Natural killer cell (primary cell): ENCODE measurements around the gene ZNF766. TPM values are rescaled to one million over a fixed set of nuclear protein-coding genes. Genes with fewer than 3 reads are reported as not detected.

Experiments used
- ATAC-seq, 3 donors: fragments of 150-1000 bp in 2 of 3; fragments of 200-7000 bp in 1 of 3; cut with Tn5 transposase; 1 replicate in 1 of 3; 2 replicates in 2 of 3; pipeline ENCODE4 v1.10.0; 2021; ENCODE audit warnings: mild to moderate bottlenecking in 2 of 3, moderate library complexity in 2 of 3
- DNase-seq, 2 donors: peaks; one replicate each; pipeline versions ENCODE4 v3.0.0 to v3.0.0-alpha.2; 2013 to 2021; ENCODE audit warnings: mixed read lengths in 1 of 2
- H3K27ac ChIP-seq: one replicate; pipeline ENCODE4 v1.5.1; 2013; ENCODE audit warnings: mild to moderate bottlenecking, low read length
- H3K27me3 ChIP-seq: one replicate; pipeline ENCODE4 v1.6.1; 2013; ENCODE audit warnings: low read length; ENCODE audit not compliant: control insufficient read depth, insufficient read depth
- H3K36me3 ChIP-seq: one replicate; pipeline ENCODE4 v1.6.1; 2013; ENCODE audit warnings: low read length; ENCODE audit not compliant: control insufficient read depth, insufficient read depth
- H3K4me1 ChIP-seq: one replicate; pipeline ENCODE4 v1.6.1; 2013; ENCODE audit warnings: low read length; ENCODE audit not compliant: control insufficient read depth, insufficient read depth
- H3K4me3 ChIP-seq: one replicate; pipeline ENCODE4 v1.5.1; 2013; ENCODE audit warnings: low read length
- H3K9me3 ChIP-seq: one replicate; pipeline ENCODE4 v1.6.1; 2013; ENCODE audit warnings: low read length; ENCODE audit not compliant: control insufficient read depth, insufficient read depth
- H3K27ac Mint-ChIP-seq, 2 donors: one replicate each; pipeline ENCODE4 v1.8.0; 2022; ENCODE audit warnings: mild to moderate bottlenecking in 2 of 2, mixed read lengths in 2 of 2, moderate library complexity in 1 of 2
- H3K27me3 Mint-ChIP-seq, 2 donors: one replicate each; pipeline ENCODE4 v1.8.0; 2022; ENCODE audit warnings: low read depth in 2 of 2, mixed read lengths in 2 of 2
- H3K36me3 Mint-ChIP-seq: one replicate; pipeline ENCODE4 v1.8.0; 2022; ENCODE audit warnings: mixed read lengths
- H3K4me1 Mint-ChIP-seq, 2 donors: one replicate each; pipeline ENCODE4 v1.8.0; 2022; ENCODE audit warnings: mixed read lengths in 2 of 2
- H3K4me3 Mint-ChIP-seq: one replicate; pipeline ENCODE4 v1.8.0; 2022; ENCODE audit warnings: mild to moderate bottlenecking, moderate library complexity, mixed read lengths
- H3K9me3 Mint-ChIP-seq, 2 donors: one replicate each; pipeline ENCODE4 v1.8.0; 2022; ENCODE audit warnings: mixed read lengths in 2 of 2
- CTCF ChIP-seq: fragments of 200-600 bp; IDR thresholded peaks from one replicate; pipeline ENCODE4 v1.8.0; 2022; ENCODE audit warnings: antibody characterized with exemption
- WGBS: methylation state at CpG from one replicate; pipeline ENCODE4 v1.1.7; 2013; ENCODE audit warnings: missing lambda C conversion rate; ENCODE audit not compliant: insufficient coverage; 5-methylcytosine and 5-hydroxymethylcytosine counted together
- intact Hi-C: fragments of 100-400 bp; cut with micrococcal nuclease; formaldehyde crosslinking; loops from one replicate; pipeline ENCODE4 v1.14.2; 2022
- total RNA-seq, 4 donors: library from RNA; stranded (reverse); fragments of 120-200 nt in 1 of 4; gene quantifications; one replicate each; pipeline versions ENCODE4 v1.2.3 to v1.2.4, GENCODE V29; 2013 to 2022

Gene ZNF766
- total RNA-seq, 3 donors from 2014 or later (not counting 1 experiment from before 2014, with no cell fraction given) = 29.4 to 36.9 (median 32.9) TPM

GRCh38 chr19:52230685-52231084 is 38.7 kb upstream of the ZNF766 start:
- H3K9me3 Mint-ChIP-seq = no peaks in the 10 kb centered on the region
- Histone ChIP-seq H3K36me3 (peaks cover 21% of the 10 kb centered on the region), H3K4me3 (no peak overlapping the region), H3K27me3 (no peaks in the 10 kb centered on the region), H3K9me3 (no peaks in the 10 kb centered on the region), H3K27ac (no peak overlapping the region), H3K4me1 (peaks cover 11% of the 10 kb centered on the region)
- H3K36me3 Mint-ChIP-seq = no peaks in the 10 kb centered on the region
- 100% methylated on average over 1 of the region's 1 CpG for WGBS
- intact Hi-C loops = no loop called here
- H3K27me3 Mint-ChIP-seq = no peaks in the 10 kb centered on the region
- DNase-seq (no peak), ATAC-seq (no peak)
- TF ChIP-seq CTCF = no peak
- H3K4me3 Mint-ChIP-seq = no peak overlapping the region
- peak overlapping the region; percentile 3 to 46 for H3K27ac Mint-ChIP-seq
- peaks cover 21 to 27% of the 10 kb centered on the region in 2 donors for H3K4me1 Mint-ChIP-seq

- Histone ChIP-seq H3K36me3 (peaks cover 15% of the 10 kb centered on the region), H3K9me3 (no peaks in the 10 kb centered on the region), H3K27ac (no peak overlapping the region), H3K4me1 (peaks cover 11% of the 10 kb centered on the region), H3K27me3 (no peaks in the 10 kb centered on the region), H3K4me3 (no peak overlapping the region)
- no peak for TF ChIP-seq CTCF
- intact Hi-C loops = no loop called here
- 84% methylated on average over 3 of the region's 3 CpGs for WGBS
- no peak for ATAC-seq
- peak overlapping the region; percentile 3 to 46 for H3K27ac Mint-ChIP-seq
- no peaks in the 10 kb centered on the region for H3K9me3 Mint-ChIP-seq
- no peaks in the 10 kb centered on the region for H3K36me3 Mint-ChIP-seq
- peaks cover 20 to 25% of the 10 kb centered on the region in 2 donors for H3K4me1 Mint-ChIP-seq
- H3K27me3 Mint-ChIP-seq = no peaks in the 10 kb centered on the region
- H3K4me3 Mint-ChIP-seq = no peak overlapping the region
- DNase-seq = no peak
Measured at GRCh38 chr19:52231154-52231910, 38.1 kb upstream of the ZNF766 start.

- ATAC-seq (no peak), DNase-seq (no peak)
- Histone ChIP-seq H3K9me3 (no peaks in the 10 kb centered on the region), H3K4me3 (no peak overlapping the region), H3K27ac (no peak overlapping the region), H3K4me1 (no peaks in the 10 kb centered on the region), H3K27me3 (no peaks in the 10 kb centered on the region), H3K36me3 (no peaks in the 10 kb centered on the region)
- intact Hi-C loops = no loop called here
- no peak overlapping the region for H3K27ac Mint-ChIP-seq
- H3K4me1 Mint-ChIP-seq = no peaks in the 10 kb centered on the region
- no peak overlapping the region for H3K4me3 Mint-ChIP-seq
- WGBS = no CpG with 5 or more reads among the region's 2 CpGs
- H3K36me3 Mint-ChIP-seq = no peaks in the 10 kb centered on the region
- no peaks in the 10 kb centered on the region for H3K27me3 Mint-ChIP-seq
- no peaks in the 10 kb centered on the region for H3K9me3 Mint-ChIP-seq
- no peak for TF ChIP-seq CTCF
Measured at GRCh38 chr19:52234406-52234805, 35.0 kb upstream of the ZNF766 start.

- Histone ChIP-seq H3K9me3 (no peaks in the 10 kb centered on the region), H3K4me1 (no peaks in the 10 kb centered on the region), H3K27ac (no peak overlapping the region), H3K27me3 (no peaks in the 10 kb centered on the region), H3K36me3 (no peaks in the 10 kb centered on the region), H3K4me3 (no peak overlapping the region)
- Mint-ChIP-seq H3K9me3 (no peaks in the 10 kb centered on the region), H3K27me3 (peaks cover 0 to 3% of the 10 kb centered on the region in 2 donors), H3K36me3 (no peaks in the 10 kb centered on the region), H3K27ac (no peak overlapping the region), H3K4me3 (no peak overlapping the region), H3K4me1 (no peaks in the 10 kb centered on the region)
- no peak for DNase-seq
- intact Hi-C loops = loop anchor here (1.0 to 5.0 kb wide), 3 partner anchors 45 to 460 kb away; partner anchors contain the start of genes PPP2R1A and ZNF616
- TF ChIP-seq CTCF = no peak
- ATAC-seq = no peak
- no CpG with 5 or more reads among the region's 2 CpGs for WGBS
Measured at GRCh38 chr19:52237197-52237596, 32.2 kb upstream of the ZNF766 start.
